ENCODE measurements around the gene SH2D2A.

The SH2D2A gene

DNA sequence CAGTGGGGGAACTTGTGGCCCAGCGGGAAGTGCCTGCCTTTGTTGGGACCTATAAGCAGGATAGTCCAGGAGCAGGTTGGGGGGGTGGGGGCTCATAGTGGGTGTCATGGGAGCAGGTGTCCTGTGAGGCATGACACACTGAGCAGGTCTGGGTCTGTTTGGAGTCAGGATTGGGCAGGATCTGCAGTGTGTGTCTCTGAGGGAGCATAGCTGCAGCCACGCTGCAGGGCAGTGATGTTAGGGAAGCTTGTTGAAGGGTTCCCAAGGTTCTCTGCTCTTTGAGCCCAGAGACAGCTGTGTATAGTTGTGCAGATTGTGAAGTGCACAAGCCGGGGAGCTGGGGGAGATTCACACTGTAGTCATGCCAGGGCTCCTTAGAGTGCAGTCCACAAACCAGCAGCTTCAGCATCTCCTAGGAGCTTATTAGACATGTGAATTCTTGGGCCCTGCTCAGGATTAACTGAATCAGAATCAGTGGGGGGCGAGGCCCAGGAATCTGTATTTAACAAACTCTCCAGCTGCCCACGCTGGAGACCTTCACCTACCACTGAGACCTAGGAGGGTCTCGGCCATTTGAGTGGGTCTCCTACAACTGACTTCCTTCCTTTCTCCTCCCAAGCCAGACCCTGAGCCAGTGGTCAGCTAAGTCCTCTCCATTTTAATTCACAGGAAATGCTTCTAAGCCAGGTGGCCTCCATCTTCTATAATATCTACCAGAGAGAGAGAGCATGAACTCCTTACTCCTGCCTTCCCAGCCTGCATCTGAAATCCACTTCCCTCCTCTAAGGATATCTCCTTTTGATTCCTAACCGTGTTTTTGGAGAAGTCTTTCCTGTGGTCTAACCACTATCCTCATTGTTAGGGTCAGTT lies 31.2 kb upstream of the SH2D2A start:
- no peak for DNase-seq (ENCODE audit: low read depth)

DNA sequence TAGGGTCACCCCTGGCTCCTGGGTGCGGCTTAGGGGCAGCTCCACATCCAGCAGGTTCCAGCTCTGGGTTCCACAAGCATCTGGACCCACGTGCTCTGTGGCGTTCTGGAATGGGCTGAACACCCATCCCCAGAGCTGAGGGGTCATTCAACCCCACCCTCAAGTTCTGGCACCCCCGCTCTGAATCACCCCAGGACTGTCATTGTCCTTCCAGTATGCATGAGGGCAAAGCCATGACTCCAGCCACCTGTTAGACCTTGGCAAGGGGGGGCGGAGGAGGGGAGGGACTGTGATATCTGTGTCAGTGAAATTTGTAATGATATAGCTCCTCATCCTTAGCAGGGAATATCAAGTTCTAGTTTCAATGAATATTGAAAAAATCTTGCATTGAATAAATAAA lies 30.0 kb upstream of the SH2D2A start:
- DNase-seq (ENCODE audit: low read depth): no peak

DNA sequence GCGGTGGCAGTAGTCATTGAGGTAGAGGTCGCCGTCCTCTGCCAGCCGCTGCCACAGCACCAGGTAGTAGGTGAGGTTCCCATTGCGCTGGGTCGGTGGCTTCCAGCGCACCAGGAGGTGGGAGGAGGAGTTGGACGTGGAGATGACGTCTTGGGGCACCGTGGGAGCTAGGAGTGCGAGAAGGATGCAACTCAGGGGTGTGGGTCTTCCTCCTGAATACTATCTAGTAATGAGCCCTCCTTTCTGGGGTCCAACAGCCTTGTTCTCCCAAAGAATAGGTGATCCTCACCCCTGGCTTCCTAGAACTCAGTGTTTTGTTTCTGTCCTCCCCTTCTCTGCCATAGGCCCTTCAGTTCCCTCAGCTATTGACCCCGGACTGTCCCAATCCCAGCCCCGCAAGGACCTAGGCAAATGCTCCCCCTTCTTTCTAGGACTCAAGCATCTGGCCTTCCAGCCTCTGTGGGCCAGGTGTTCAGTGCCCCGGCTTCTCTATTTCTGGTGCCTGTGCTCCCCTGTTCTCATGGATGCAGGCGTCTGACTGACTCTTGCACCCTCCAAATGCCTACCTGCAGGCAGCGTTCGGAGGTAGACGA lies 29.4 kb upstream of the SH2D2A start:
- no peak for DNase-seq (ENCODE audit: low read depth)

DNA sequence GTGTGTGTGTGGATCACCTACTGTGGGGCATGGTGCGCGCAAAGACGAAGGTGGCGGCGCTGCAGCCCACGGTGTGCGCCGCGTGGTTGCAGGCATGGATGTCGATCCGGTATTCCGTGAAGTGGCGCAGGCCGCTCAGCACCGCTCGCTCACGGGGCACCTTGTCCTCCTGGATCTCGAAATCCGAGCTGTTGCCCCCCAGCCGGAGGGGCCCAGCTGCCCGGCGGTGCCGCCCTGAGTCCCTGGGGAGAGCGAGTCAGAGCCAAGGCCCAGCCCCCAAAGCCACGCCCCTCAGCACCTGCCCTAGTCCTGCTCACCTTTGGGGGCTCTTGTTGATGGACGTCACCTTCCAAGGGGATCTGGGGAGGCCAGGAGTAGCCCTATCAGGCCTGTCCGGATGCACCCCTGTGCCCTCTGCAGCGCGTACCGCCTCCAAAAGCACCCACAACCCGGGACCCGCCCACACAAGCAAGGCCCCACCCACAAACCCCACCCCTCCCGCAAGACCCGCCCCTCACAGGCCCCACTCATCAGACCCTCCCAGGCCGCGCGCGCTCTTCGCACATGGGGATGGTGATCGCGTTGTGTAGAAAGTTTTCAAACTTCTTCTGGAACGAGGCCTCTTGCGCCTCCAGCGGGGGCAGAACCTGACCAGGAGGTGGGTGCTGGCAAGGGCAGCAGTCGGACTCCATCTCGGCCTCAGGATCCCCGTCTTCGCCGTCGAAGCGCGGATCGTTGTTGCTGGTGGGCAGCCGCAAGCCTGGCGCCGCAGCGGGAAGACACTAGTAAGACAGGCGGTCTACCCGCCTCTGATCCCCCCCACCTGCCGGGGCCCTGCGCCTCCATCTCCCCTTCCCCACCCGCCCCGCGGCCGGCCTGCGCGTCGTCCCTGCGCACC lies 28.7 kb upstream of the SH2D2A start:
- DNase-seq (ENCODE audit: low read depth): no peak

DNA sequence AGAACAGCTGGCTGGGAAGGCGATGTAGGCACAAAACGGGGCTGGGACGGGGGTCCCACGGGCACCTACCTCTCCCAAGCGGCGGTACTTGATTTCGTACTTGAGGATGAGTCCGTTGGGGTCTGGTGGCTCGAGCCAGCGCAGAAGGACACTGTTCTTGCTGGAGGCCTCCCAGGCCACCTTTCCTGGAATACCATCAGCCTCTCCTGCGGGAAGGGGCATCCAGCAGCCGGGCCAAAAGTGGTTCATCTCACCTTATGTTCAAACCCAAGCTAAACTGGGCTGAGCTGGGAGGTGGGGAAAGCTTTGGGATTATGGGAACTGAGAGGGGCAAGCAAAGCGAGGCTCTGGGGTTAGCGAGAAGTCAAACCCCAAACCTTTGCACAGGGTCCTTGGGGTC lies 28.0 kb upstream of the SH2D2A start:
- no peak for DNase-seq (ENCODE audit: low read depth)

DNA sequence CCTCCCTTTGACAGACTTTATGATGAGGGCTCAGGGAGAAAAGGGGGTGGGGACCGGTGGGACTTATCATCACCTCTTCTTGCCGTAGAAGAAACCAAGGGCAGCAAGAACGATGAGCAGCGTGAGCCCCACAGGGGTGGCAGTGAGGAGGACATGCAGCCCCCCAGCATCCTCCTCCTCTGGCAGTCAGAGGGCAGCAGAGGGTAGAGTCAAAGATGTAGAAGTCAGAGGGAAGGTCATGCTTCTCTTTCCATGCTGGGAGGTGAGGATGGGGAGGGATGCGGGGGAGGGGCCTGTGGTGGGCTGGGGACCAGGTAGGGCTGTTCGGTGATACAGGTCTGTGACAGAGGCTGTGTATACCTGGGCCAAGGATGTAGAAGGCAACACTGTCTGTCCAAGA lies 27.5 kb upstream of the SH2D2A start:
- no peak for DNase-seq (ENCODE audit: low read depth)

DNA sequence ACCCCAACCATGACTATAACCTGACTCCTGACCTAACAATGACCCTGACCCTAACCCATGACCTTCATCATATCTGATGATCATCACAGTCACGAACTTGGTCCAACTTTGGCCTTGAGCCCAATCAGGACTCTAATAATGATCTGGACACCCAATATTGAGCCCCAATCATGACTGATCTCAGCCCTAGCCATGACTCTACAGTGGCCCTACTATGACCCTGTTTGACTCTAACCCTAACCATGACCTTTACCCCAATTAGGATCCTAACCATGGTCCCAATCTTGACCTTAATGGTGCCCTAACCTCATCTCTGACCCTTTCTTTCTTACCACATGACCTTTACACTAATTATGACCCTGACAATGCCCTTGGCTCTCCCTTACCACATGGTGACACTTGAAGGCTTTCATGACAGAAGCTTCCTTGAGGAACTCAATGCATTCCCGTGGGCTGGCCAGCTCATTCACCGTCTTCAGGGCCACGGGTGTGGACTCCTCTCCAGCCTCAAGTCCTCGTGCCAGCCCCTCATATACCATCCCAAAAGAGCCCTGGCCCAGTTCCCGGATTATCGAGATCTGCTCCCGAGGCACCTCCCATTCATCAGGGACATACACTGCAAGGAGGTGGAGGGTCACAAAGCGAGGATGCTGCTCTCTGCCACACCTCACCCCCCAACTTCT lies 26.1 kb upstream of the SH2D2A start:
- DNase-seq (ENCODE audit: low read depth): no peak

DNA sequence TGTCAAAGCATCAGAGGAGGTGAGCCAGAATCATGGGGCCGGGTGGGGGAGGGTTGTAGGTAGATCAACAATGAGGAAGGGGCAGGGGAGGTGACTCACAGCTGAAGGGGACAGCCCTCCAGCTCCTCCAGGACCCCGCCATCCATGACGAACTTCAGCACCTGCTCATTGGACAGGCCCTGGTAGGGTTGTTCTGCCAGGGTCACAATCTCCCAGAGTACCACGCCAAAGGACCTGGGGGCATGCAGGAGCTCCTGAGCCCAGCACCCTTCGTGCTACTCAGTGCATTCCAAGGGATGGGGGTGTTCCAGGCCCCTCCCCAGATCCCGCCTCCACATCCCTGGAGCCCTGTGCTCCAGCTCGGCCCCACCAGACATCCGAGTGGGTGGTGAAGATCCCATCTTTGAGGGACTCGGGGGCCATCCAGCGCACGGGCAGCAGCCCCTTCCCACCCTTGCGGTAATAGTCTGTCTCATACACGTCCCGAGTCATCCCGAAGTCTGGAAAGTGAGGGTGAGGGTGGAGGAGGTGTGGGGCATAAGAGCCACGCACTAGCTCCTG lies 24.7 kb upstream of the SH2D2A start:
- no peak for DNase-seq (ENCODE audit: low read depth)

DNA sequence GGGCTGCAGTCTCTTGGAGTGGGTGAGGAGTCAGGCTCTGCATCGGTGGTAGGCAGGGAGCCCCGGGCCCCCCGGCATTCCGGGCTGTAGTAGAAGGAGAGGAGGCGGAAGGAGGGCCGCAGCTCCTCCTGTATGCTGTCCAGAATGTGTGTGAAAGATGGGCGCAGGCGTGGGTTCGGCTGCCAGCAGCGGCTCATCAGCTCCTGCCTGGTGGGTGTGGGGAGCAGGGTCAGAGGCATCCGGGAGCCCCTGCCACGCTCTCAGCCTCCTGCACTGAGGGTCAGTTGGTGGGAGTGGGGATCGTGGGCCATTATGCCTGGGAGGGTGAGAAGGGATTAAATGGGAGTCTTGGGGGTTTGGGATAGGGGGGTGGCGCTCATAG lies 24.2 kb upstream of the SH2D2A start:
- no peak for DNase-seq (ENCODE audit: low read depth)

DNA sequence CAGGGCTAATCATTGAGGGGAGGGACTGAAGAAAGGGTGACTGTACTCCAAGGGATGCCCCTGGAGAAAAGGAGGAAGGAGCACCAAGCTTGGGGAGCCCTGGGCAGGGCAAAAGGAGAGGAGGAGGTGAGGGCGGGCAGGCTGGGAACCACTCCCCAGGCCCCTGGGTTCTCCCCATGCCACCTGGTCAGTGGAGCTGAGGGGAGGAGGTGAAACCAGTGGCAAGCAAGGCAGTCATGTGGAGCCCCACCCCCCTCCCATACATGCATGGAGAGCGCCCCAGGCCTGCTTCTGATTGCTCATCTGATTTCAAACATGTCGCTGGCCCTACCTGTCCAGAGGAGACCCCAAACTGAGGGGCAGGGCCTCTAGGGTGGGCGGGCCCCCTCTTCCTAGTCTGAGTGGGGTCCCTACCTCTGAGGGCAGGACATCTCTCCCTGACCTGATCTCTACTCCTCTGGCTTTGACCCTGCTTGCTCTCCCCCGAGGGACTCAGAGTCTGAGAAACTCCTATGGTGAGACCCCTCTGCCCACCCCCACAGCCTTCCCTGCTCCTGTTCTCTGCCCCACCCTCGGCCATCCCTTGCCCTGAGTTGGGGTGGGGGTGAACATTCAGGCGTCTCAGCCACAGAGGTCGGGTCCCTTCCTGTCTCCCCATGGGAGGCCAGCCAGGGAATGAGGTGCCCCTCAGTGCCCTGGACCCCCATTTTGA lies 23.7 kb upstream of the SH2D2A start:
- DNase-seq (ENCODE audit: low read depth): no peak

DNA sequence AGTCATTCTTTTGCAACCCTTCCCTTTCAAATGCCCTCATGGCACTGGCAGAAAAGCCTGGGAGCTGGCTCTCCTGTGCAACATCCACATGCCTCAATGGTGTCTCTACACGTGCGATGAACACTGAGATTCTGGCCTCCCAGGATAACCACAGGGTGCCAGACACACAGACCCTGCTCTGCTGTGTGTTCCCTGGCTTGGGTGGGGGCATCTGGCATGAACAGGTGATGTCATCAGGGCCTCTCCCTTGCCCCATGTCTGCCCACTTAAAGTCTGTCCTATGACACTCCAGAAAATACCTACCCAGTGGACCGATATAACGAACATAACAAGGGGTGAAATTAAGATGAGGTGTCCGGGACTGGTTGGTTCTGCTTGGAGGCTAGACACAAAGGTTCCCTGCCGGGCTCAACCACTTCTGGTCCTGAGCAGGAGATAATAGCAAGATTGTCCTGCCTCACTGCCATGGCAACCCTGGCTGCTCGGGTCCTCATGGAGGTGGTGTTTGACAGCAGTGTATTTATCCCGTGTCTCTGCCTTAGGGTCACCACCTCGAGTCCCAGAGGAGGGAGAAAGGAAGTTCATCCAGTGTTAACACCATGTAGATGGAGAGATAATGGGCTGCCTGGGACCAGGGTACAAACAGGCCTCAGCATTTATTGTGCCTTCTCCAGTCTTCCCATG lies 22.9 kb upstream of the SH2D2A start:
- no peak for DNase-seq (ENCODE audit: low read depth)

DNA sequence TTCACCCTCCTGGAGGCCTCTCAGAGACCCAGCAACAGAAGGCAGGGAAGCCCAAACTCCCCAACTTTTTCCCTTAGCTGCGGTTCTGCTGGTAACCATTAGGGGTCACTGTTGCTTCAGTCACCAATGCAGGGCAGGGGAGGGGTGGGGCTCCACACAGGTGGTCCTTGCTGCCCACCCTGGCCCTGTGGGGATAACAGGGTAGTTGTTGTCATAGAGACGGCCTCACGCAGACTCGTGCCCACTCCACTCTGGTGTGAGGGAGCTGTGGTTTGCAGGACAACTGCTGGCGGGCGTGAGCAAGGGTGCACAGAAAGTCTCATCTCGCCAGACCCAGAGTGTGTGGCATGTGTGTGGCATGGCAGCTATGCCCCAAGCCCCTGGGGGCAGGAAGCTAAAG lies 22.3 kb upstream of the SH2D2A start:
- DNase-seq (ENCODE audit: low read depth): no peak

DNA sequence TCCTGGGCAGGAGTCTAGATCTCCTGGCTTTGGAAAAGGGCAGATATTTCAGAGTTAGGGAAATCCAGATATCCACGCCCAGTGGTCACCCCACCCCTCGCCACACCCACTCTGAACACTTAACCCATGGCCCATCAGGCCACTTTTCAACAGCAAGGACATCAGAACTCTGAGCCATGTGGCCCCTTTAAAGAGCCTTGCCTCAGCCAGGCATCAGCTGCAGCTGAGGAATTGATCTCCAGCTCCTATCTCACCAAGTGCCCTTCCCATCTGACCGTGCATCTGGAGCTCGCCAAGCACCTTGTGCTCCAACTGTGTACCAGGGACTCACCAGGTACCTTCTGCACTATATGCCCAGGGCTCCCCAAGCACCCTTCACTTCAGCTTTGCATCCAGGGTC lies 20.2 kb upstream of the SH2D2A start:
- no peak for DNase-seq (ENCODE audit: low read depth)

DNA sequence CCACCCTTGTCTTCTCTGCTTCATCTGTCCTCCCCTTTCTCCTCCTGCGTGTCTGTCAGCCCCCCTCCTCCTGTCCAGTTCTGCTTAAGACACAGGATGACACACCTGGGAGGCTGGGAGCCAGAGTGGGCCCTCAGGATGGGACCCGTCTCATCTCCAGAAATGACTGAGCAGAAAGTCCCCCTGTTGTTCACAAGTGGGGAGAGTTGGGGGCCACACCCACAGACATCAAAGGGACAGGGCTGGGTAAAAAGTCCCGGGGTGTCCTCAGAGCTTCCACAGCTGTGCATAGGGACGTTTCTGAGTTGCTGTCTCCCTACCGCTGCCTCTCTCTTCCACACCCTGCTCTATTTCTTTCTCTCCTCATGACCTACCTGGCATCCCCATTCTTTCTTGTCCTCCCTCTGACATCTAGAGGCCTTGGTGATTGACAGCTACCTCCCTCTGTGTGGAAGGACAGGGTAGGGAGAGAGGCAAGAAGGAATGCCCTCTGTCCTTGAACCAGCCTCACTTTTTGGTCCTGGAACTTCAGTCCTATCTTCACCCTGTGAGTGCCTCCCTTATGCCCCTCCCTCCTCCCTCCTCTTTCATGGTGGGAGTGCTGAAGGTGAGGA lies 19.5 kb upstream of the SH2D2A start:
- DNase-seq (ENCODE audit: low read depth): no peak

DNA sequence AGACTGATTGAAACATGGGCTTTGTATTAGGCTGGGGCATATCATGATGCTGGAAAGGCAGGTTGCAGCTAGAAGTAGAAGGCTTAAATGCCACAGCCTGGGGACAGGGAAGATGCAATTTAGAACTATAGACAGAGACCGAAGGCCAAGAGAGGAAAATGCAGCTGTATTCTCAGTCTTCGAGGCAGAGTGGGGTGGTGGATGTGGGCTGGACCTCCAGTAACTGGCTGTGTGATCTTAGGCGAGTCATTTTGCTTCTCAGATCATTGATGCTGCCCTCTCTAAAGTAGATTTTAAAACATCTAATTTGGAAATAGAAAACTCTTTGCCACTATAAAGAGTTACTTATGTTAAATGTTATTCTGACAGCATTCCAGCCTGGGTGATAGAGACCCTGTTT lies 17.7 kb upstream of the SH2D2A start:
- DNase-seq (ENCODE audit: low read depth): no peak

DNA sequence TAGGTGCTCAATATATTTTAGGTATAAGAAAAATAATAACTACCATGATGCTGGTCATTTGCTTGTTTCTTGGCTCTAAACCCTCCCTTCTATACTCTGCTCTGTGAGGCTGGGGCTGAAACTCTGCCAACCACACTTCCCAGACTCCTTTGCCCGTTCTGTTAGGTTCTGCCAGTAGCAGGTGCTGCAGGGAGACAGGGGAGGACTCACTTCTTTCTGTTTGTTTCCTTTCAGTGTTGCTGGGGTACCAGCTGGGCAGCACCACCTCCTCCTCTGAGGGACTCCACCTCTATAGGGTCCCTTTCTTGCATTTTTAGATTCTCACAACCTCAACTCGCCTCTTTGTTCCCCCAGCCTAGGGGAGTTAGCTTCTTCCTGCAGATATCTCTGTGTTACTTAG lies 17.0 kb upstream of the SH2D2A start:
- DNase-seq (ENCODE audit: low read depth): no peak

DNA sequence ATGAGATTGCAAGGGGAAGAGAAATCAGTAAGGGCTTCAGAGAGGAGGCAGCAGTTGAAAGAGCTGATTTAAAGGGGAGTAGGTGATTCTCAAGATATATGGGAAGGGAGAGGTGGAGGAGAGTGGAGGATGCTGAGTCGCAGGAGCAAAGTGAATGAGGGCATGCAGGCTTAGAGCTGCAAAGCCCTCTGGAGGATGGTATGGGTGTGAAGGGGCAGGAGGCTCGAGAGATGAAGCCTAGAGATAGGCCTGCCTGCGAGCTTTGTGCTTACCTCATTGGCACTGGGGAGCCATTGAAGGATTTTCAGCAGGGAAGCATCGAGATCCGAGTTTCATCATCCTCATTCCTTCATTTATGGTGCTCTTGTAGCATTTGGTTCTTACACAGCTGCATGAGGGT lies 15.8 kb upstream of the SH2D2A start:
- no peak for DNase-seq (ENCODE audit: low read depth)

DNA sequence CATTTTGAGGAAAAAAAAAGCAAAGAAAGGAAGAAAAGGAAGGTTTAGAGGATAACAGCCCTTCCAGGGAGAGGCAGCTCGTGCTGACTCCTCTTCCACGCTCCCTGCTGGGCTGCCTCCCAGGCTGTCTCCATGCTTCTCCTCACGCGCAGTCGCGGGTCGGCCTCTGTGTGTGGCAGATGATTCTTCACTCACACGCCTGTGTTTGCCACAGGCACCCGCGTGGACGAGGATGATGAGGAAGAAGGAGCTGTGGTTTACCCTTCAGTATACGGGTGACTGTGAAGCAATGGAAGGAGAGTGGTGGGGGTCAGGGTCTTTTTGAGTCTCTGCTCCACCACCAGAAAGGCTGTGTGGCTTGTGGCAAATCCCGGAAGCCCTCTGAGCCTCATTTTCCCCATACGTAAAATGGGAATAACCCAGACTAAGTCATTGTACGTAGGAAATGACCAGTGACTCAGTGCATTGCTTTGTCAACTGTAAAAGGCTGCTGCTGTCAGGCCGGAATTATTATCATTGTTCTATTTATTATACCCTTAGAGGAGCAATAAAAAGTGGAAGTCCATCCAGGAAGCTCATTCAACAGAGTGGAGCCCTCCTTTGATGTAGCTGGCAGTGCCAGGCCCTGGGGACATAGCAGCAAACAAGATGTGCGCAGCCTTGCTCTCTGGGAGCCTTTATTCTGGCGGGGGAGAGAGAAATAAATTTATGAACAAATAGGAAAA lies 11.9 kb upstream of the SH2D2A start:
- DNase-seq (ENCODE audit: low read depth): no peak

DNA sequence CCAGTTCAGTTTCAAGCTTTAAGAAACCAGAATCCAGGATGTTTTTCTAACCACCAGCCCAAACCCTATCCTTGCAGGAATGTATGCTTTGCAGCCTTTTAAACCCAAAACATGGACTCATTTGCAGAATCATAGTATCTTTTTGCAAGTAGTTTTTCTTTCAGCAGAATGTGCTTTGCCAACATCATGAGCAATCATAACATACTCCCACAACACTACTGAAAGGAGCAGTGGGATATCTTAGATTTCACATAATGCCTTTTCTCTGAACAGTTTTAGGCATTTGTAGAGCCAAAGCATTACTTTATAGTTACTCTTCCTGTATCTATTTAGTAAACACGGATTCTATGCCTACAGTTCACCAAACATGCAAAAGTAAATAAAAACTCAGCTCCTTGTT lies 10.0 kb upstream of the SH2D2A start:
- no peak for DNase-seq (ENCODE audit: low read depth)

Data from fibroblast of gingiva (primary cell).